Measurements from ENCODE around the gene DYNLT4.
"Not testable (repeated sequence)": the region's sequence is repeated elsewhere in the genome, so short reads cannot be mapped to it uniquely, and the experiment has no call there.

The DYNLT4 gene

GRCh38 chr1:44810762-44811105, 3.6 kb upstream of the DYNLT4 start:
- DNase-seq, result not testable (repeated sequence)

GRCh38 chr1:44810101-44810761, 3.1 kb upstream of the DYNLT4 start:
- peak in 16 of 58 donors; percentile 11 to 63 (median 30) for DNase-seq

GRCh38 chr1:44808938-44809917, 2.1 kb upstream of the DYNLT4 start:
- DNase-seq, result peak in 6 of 58 donors; percentile 19 to 47 (median 38)

- DNase-seq, result peak in 54 of 58 donors; percentile 18 to 87 (median 70)
These were observed 1.1 kb upstream of the DYNLT4 start, which contains the start of gene BTBD19 for GRCh38 chr1:44808063-44808937. Gene BTBD19 (plus strand): TSS chr1:44808523. CDS start chr1:44808821, 298 bp downstream.

GRCh38 chr1:44807364-44808062, 362 bp upstream of the DYNLT4 start:
- DNase-seq, result peak in 53 of 58 donors; percentile 17 to 90 (median 63)

GRCh38 chr1:44806025-44806703, 987 bp downstream of the DYNLT4 start:
- DNase-seq, result no peak

- no peak for DNase-seq
These were observed 1.7 kb downstream of the DYNLT4 start for GRCh38 chr1:44805311-44806024.

GRCh38 chr1:44803312-44804095, 3.6 kb downstream of the DYNLT4 start:
- no peak for DNase-seq

GRCh38 chr1:44803062-44803311, 4.2 kb downstream of the DYNLT4 start:
- no peak for DNase-seq

GRCh38 chr1:44802306-44803061, 4.7 kb downstream of the DYNLT4 start:
- DNase-seq, result peak in 23 of 58 donors; percentile 17 to 75 (median 51)

- DNase-seq, result peak in 1 of 58 donors; percentile 62
These were observed 5.5 kb downstream of the DYNLT4 start for GRCh38 chr1:44801491-44802305.

- peak; percentile 88 to 99 (median 98) for DNase-seq
These were observed 7.2 kb downstream of the DYNLT4 start, which contains the start of gene PLK3 for GRCh38 chr1:44799770-44800584. Gene PLK3 (plus strand): TSS chr1:44800377. CDS start chr1:44800464, 87 bp downstream.

GRCh38 chr1:44798481-44799365, 8.4 kb downstream of the DYNLT4 start:
- no peak for DNase-seq

GRCh38 chr1:44797886-44798285, 9.3 kb downstream of the DYNLT4 start:
- not testable (repeated sequence) for DNase-seq

All from anterior cingulate cortex (tissue), 58 donors.